DMS 273 (cell line): Measurements from ENCODE around the gene ZNF213.
"Not testable (repeated sequence)": the region's sequence is repeated elsewhere in the genome, so short reads cannot be mapped to it uniquely, and the experiment has no call there.

Experiments
- DNase-seq: peaks from one replicate; lab custom pipeline; 2025; ENCODE audit not compliant: unreplicated experiment; lab: John Stamatoyannopoulos, UW

Gene ZNF213

GRCh38 chr16:3129137-3130131, 5.4 kb upstream of the ZNF213 start:
- peak; percentile 90 for DNase-seq

GRCh38 chr16:3131755-3132377, 3.0 kb upstream of the ZNF213 start:
- DNase-seq = peak; percentile 62

DNA sequence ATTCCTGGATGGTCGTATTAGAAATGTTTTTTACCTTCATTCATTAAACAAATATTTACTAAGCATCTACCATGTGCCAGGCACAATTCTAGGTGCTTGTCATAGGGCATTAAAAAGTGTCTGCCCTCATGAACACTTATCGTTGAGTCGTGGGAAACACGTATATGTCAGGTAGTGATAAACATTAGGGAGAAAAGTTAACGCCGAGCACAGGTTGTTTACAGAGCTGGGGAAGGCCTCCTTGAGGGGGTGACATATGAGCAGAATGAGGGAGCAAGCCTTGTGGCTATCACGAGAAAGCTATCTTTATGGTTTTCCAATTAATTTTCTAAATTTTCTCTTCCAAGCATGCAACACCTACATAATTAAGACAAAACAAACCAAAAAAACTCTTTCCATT, 985 bp upstream of the ZNF213 start:
- peak; percentile 36 for DNase-seq

DNA sequence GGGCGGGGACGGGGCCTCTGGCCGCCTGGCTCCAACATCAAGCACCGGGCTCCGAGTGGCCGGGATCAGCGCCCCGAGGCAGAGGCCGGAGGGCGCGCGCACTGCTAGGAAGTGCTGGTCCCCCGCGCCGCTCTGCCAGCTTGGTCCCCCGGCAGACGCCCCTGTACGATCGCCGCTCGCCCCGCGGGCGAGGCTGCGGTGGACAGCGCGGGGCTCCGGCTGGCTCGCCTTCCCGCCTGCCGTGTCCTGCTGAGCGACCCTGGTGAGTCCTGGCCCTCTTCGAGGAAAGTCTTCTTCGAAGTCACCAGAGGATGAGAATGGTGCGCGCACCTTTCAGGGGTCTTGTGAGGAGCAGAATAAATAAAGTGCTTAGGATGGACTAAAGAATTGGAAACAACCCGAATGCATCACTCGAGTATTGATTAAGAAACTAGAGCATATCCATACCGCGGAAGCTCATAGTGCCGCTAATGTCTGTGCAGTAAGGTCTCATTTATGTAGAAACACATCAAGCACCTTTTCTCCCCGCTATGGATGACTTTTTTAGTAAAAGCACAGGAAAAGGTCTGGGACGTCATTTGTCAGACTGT, 392 bp downstream of the ZNF213 start:
- no peak for DNase-seq

DNA sequence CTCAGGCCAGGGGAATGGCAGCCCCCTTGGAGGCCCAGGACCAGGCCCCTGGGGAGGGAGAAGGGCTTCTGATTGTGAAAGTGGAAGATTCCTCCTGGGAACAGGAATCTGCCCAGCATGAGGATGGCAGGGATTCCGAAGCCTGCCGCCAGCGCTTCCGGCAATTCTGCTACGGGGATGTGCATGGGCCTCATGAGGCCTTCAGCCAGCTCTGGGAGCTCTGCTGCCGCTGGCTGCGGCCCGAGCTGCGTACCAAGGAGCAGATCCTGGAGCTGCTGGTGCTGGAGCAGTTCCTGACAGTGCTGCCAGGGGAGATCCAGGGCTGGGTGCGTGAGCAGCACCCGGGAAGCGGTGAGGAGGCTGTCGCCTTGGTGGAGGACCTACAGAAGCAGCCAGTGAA, 2.4 kb downstream of the ZNF213 start:
- DNase-seq = no peak

- DNase-seq = no peak
Measured at GRCh38 chr16:3138342-3138741, 3.5 kb downstream of the ZNF213 start.

DNA sequence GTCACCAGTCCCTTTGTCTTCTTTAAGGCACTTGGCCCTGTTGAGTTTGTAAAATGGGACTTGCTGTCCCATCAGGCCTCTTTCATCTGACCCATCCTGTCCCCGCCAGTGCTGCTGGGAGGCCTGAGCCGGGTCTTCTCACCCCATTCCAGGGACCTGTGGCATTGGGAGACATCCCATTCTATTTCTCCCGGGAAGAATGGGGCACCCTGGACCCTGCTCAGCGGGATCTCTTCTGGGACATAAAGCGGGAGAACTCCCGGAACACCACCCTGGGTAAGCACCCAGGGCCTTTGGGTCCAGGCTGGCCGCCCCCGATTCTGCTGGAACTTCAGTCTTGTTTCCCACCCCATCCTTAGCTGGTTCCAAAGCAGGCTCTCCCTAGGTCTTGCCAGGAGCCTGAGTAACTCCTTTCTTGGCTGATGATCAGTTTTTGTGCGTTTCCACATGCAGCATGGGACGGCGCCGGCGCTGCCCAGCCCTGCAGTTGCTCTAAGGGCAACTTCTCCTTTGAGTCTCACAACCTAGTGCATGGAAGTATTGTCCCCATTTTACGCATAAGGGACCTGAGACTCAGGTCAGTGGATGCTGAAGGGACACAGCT, 4.1 kb downstream of the ZNF213 start:
- no peak for DNase-seq

DNA sequence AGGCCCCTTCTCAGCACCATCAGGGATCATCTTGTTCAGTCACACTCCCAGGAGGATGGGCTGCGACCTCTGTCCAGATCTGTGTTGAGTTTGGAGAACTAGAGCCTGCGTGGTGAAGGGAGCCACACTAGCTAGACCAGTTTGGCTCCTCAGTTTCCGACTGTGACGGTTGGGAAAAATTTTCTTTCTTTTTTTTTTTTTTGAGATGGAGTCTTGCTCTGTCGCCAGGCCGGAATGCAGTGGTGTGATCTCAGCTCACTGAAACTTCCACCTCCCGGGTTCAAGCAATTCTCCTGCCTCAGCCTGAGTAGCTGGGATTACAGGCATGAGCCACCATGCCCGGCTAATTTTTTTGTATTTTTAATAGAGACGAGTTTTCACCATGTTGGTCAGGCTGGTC, 4.7 kb downstream of the ZNF213 start:
- DNase-seq = not testable (repeated sequence)

- no peak for DNase-seq
Measured at GRCh38 chr16:3140603-3141427, 6.0 kb downstream of the ZNF213 start.

DNA sequence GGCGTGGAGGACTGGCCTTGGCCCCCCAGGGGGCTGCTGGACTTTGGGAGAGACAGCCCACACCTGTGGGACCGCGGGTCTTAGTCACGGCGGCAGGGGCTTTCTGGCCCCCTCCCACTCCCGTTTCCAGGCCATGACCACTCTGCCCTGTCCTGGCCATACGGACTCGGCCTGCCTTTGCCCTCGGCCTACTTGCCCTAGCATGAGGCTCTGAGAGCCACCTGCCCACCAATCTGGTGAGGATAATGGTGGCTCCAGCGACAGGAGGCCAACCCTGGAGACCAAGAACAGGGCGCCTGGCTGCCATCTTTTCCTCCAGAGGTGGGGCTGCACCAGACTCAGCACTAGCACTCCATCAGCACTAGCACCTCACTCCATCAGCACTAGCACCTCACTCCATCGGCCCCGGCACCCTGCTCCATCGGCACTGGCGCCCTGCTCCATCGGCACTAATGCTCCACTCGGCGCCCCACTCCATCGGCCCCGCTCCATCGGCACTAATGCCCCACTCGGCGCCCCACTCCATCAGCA, 7.0 kb downstream of the ZNF213 start:
- no peak for DNase-seq

- DNase-seq = no peak
Measured at GRCh38 chr16:3142327-3142726, 7.5 kb downstream of the ZNF213 start.

DNA sequence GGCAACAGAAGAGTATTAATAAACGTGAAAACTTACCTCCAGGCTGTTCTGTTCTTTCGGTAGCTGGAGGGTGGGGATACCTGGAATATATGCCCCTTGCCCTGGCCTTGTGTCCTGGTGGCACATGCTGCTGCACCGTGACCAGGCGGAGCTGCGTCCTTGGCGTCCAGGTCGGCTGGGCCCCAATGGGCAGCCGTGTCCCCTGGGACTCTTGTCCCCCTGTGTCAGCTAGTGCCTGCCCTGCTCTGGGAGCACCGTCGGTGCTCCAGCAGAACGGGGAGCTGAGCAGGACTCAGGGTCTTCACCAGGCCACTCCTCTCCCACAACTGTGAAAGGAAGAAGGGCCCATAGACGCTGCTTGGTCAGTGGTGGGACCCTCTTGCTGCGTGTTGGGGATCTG, 7.9 kb downstream of the ZNF213 start:
- no peak for DNase-seq

- no peak for DNase-seq
Measured at GRCh38 chr16:3143189-3143588, 8.4 kb downstream of the ZNF213 start.

- DNase-seq = peak; percentile 63
Measured at GRCh38 chr16:3143598-3144320, 8.9 kb downstream of the ZNF213 start.

DNA sequence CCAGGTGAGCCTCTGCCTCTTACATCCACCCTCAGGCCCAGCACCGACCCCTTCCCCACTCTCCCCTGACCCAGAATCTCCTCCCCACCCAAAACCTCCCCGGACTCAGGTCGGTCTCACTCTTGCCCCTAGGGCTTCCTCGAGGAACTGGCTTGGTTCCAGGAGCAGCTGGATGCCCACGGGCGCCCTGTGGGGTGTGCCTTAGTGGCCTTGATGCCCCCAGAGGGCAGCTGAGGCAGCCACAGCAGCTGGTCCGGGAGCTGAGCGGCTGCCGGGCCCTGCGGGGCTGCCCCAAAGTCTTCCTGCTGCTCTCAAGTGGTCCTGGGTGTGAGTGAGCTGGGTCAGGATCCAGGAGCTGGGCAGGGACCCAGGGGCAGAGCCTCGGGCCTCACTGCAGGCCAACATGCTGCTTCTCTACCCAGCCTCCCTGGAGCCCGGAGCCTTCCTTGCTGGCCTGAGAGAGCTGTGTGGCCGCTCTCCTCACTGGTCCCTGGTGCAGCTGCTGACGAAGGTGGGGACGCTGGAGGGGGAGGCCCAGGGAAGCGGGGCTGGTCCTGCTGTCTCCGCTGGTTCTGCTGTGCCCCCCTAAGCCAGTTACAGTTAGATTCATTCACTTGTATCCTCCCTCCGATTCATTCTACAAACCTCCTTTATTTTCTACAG, 9.6 kb downstream of the ZNF213 start:
- DNase-seq = no peak

DNA sequence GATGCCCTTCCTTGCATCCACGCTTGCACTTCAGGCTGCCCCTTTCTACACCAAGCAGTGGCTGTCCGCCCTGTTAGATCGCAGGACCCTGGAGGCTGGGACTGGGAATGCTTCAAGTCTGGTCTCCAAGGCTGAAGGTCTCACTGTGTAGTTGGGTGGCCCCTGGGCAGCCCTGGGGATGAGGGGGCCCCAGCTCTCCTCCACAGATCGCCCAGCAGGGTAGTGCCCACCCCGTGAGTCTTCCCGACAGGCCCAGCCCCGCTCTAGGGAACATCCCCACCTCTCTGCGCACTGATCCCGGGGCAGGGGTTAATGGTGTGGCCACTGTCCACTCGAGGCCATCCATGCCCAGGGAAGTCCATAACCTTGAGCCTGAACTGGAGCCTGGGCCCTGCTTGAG, 10.3 kb downstream of the ZNF213 start:
- DNase-seq = no peak

GRCh38 chr16:3145660-3146059, 10.8 kb downstream of the ZNF213 start:
- no peak for DNase-seq

GRCh38 chr16:3147046-3147756, 12.4 kb downstream of the ZNF213 start:
- no peak for DNase-seq

DNA sequence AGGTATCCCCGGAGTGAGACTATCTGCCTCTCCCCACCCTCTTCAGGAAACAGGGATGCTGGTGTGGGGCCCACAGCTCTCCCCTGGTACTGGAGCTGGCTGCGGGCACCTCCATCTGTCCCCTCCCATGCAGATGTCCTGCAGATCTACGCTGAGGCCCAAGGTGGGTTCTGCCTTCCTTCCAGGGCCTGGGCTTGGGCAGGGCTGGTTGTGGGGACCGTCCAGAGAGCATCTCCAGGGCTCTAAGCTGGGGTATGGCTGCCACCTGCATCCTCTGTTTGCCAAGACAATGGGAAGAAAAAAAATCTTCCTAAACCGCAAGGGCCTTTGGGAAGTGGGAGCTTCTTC, 12.9 kb downstream of the ZNF213 start:
- no peak for DNase-seq
